Ishikawa (cell line): ENCODE results near the gene ZNF583.

ENCODE experiments used
- CEBPB ChIP-seq: IDR thresholded peaks from 2 replicates; pipeline ENCODE4 v1.6.1; 2012
- CREB1 ChIP-seq: IDR thresholded peaks from 2 replicates; pipeline ENCODE4 v1.6.1; 2012; ENCODE audit warnings: low read depth
- EP300 ChIP-seq: IDR thresholded peaks from 2 replicates; pipeline ENCODE4 v1.6.1; 2012; ENCODE audit warnings: borderline replicate concordance
- FOXM1 ChIP-seq: IDR thresholded peaks from 2 replicates; pipeline ENCODE4 v1.6.1; 2012; ENCODE audit warnings: low read depth, borderline replicate concordance
- MAX ChIP-seq: IDR thresholded peaks from 2 replicates; pipeline ENCODE4 v1.6.1; 2012
- NFIC ChIP-seq: IDR thresholded peaks from 2 replicates; pipeline ENCODE4 v1.6.1; 2012
- RAD21 ChIP-seq: IDR thresholded peaks from 2 replicates; pipeline ENCODE4 v1.6.1; 2012; ENCODE audit warnings: low read depth
- REST ChIP-seq: IDR thresholded peaks from 2 replicates; pipeline ENCODE4 v1.6.1; 2012; ENCODE audit warnings: low read depth, mild to moderate bottlenecking
- TAF1 ChIP-seq: IDR thresholded peaks from 2 replicates; pipeline ENCODE4 v1.6.1; 2012; ENCODE audit warnings: low read depth, mild to moderate bottlenecking
- TEAD4 ChIP-seq: IDR thresholded peaks from 2 replicates; pipeline ENCODE4 v1.6.1; 2012
- YY1 ChIP-seq: IDR thresholded peaks from 2 replicates; pipeline ENCODE4 v1.6.1; 2012; ENCODE audit warnings: low read depth

- TF ChIP-seq CREB1 (no peak), NFIC (no peak), MAX (no peak), TEAD4 (no peak), TAF1 (no peak), REST (no peak), CEBPB (no peak), FOXM1 (no peak), YY1 (no peak), EP300 (no peak), RAD21 (no peak)
These were observed 26.8 kb upstream of the ZNF583 start for GRCh38 chr19:56377105-56377924.
